Fibroblast of lung (primary cell): ENCODE measurements around the gene TUBGCP3.

ENCODE experiments used
- EZH2 ChIP-seq: IDR thresholded peaks from 2 replicates; pipeline ENCODE4 v1.5.1; 2012; ENCODE audit warnings: low read length, control low read depth, mild to moderate bottlenecking; ENCODE audit errors: missing control alignments
- TF ChIP-seq, protein P1 (sequence below), 2 donors: IDR thresholded peaks in 1 of 2; conservative IDR thresholded peaks in 1 of 2; 1 replicate in 1 of 2; 2 replicates in 1 of 2; pipeline ENCODE4 v1.5.1; 2011 to 2012; ENCODE audit warnings: low read length in 2 of 2, control low read depth in 1 of 2, inconsistent platforms in 1 of 2, low read depth in 1 of 2, mild to moderate bottlenecking in 1 of 2

DNA sequence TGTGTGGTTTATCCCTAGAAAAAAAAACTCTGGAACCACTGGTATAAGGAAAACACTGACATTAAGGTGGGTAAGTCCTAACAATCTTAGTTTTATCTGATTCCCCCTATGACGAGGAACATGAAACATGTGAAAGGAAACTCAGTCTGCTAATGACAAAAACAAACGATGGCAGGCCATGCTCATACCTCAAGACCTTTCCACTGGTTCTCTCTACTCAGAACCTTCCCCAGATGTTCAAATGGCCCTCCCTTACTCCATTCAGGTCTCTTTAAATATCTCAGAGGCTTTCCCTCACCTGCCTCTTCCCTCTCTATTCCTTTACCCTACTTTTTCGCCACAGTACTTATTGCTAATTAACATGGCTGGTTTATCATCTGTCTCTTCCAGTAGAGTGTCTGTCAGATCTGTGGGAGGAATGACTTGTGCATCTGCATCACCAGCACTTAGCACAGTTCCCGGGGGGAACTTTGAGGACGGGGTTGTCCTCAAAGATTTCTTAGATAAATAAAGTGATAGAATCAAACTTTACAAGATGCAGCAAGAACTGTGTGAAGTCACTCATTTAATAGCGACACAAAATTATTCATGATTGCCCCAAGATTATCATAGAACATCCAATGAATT is 1.5 kb downstream of the TUBGCP3 start:
- TF ChIP-seq, protein P1, sequence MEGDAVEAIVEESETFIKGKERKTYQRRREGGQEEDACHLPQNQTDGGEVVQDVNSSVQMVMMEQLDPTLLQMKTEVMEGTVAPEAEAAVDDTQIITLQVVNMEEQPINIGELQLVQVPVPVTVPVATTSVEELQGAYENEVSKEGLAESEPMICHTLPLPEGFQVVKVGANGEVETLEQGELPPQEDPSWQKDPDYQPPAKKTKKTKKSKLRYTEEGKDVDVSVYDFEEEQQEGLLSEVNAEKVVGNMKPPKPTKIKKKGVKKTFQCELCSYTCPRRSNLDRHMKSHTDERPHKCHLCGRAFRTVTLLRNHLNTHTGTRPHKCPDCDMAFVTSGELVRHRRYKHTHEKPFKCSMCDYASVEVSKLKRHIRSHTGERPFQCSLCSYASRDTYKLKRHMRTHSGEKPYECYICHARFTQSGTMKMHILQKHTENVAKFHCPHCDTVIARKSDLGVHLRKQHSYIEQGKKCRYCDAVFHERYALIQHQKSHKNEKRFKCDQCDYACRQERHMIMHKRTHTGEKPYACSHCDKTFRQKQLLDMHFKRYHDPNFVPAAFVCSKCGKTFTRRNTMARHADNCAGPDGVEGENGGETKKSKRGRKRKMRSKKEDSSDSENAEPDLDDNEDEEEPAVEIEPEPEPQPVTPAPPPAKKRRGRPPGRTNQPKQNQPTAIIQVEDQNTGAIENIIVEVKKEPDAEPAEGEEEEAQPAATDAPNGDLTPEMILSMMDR (conservative IDR thresholded peaks at IDR 0.05 in 1 of 2, IDR thresholded peaks at IDR 0.05 in 1 of 2; ENCODE audit: low read depth in 1 of 2, low read length in 2 of 2), result no peak
- no peak for TF ChIP-seq EZH2
